Right kidney (tissue), 9 donors: Measurements from ENCODE around the gene BCAM.
"Not testable (repeated sequence)": the region's sequence is repeated elsewhere in the genome, so short reads cannot be mapped to it uniquely, and the experiment has no call there.

Experiments
- DNase-seq: peaks from one replicate; pipeline ENCODE4 v3.0.0-alpha.2; 2016
- long read RNA-seq, 8 donors: transcript quantifications; one replicate each; lab custom pipeline, GENCODE V29; 2026

The BCAM gene
- long read RNA-seq, donor 1, transcript BCAM-204 (2 exons, 723 nt): minor isoform, 10 of 253 reads
- long read RNA-seq, donor 1, transcript BCAM-201 (15 exons, 2,453 nt): major isoform, 89 of 253 reads
- long read RNA-seq, donor 1, partial matches to known transcripts: 143 of 253 reads
- long read RNA-seq, donor 1, other reads (novel, unspliced or antisense): 5 of 253 reads
- long read RNA-seq, donor 2, transcript BCAM-201 (15 exons, 2,453 nt): major isoform, 76 of 268 reads
- long read RNA-seq, donor 2, partial matches to known transcripts: 178 of 268 reads
- long read RNA-seq, donor 2, other reads (novel, unspliced or antisense): 5 of 268 reads
- long read RNA-seq, donor 3, transcript BCAM-204 (2 exons, 723 nt): minor isoform, 7 of 192 reads
- long read RNA-seq, donor 3, transcript BCAM-201 (15 exons, 2,453 nt): major isoform, 75 of 192 reads
- long read RNA-seq, donor 3, partial matches to known transcripts: 106 of 192 reads
- long read RNA-seq, donor 3, other reads (novel, unspliced or antisense): 0 of 192 reads
- long read RNA-seq, donor 4, transcript BCAM-205 (2 exons, 611 nt): minor isoform, 7 of 351 reads
- long read RNA-seq, donor 4, transcript BCAM-201 (15 exons, 2,453 nt): major isoform, 106 of 351 reads
- long read RNA-seq, donor 4, transcript BCAM-204 (2 exons, 723 nt): minor isoform, 17 of 351 reads
- long read RNA-seq, donor 4, partial matches to known transcripts: 209 of 351 reads
- long read RNA-seq, donor 4, other reads (novel, unspliced or antisense): 6 of 351 reads
- long read RNA-seq, donor 5, transcript BCAM-201 (15 exons, 2,453 nt): major isoform, 180 of 393 reads
- long read RNA-seq, donor 5, transcript BCAM-204 (2 exons, 723 nt): minor isoform, 9 of 393 reads
- long read RNA-seq, donor 5, partial matches to known transcripts: 180 of 393 reads
- long read RNA-seq, donor 5, other reads (novel, unspliced or antisense): 15 of 393 reads
- long read RNA-seq, donor 6, transcript BCAM-204 (2 exons, 723 nt): minor isoform, 15 of 644 reads
- long read RNA-seq, donor 6, transcript BCAM-201 (15 exons, 2,453 nt): major isoform, 130 of 644 reads
- long read RNA-seq, donor 6, transcript BCAM-203 (4 exons, 904 nt): minor isoform, 9 of 644 reads
- long read RNA-seq, donor 6, partial matches to known transcripts: 472 of 644 reads
- long read RNA-seq, donor 6, other reads (novel, unspliced or antisense): 12 of 644 reads
- long read RNA-seq, donor 7, transcript BCAM-204 (2 exons, 723 nt): minor isoform, 11 of 571 reads
- long read RNA-seq, donor 7, transcript BCAM-205 (2 exons, 611 nt): minor isoform, 7 of 571 reads
- long read RNA-seq, donor 7, transcript BCAM-201 (15 exons, 2,453 nt): major isoform, 147 of 571 reads
- long read RNA-seq, donor 7, transcript BCAM-203 (4 exons, 904 nt): minor isoform, 6 of 571 reads
- long read RNA-seq, donor 7, partial matches to known transcripts: 395 of 571 reads
- long read RNA-seq, donor 7, other reads (novel, unspliced or antisense): 0 of 571 reads
- long read RNA-seq, donor 8, transcript BCAM-201 (15 exons, 2,453 nt): major isoform, 124 of 224 reads
- long read RNA-seq, donor 8, transcript BCAM-204 (2 exons, 723 nt): minor isoform, 11 of 224 reads
- long read RNA-seq, donor 8, partial matches to known transcripts: 79 of 224 reads
- long read RNA-seq, donor 8, other reads (novel, unspliced or antisense): 5 of 224 reads

GRCh38 chr19:44808463-44809371 lies at the start of gene BCAM:
Gene BCAM, plus strand, starts transcription at chr19:44809103. Its CDS starts 22 bp downstream, at chr19:44809125.
- peak; percentile 85 for DNase-seq

- no peak for DNase-seq
Observed at GRCh38 chr19:44762038-44762437, 46.9 kb upstream of the BCAM start.

GRCh38 chr19:44765033-44765948 lies 43.6 kb upstream of the BCAM start:
- DNase-seq: no peak

GRCh38 chr19:44765949-44766335 lies 43.0 kb upstream of the BCAM start:
- no peak for DNase-seq

GRCh38 chr19:44767295-44768180 lies 41.4 kb upstream of the BCAM start:
- DNase-seq: no peak

GRCh38 chr19:44770550-44771257 lies 38.2 kb upstream of the BCAM start:
- DNase-seq: peak; percentile 48

GRCh38 chr19:44772144-44772543 lies 36.8 kb upstream of the BCAM start:
- not testable (repeated sequence) for DNase-seq

GRCh38 chr19:44772959-44773358 lies 35.9 kb upstream of the BCAM start:
- DNase-seq: no peak

- DNase-seq: no peak
Observed at GRCh38 chr19:44775676-44776240, 33.1 kb upstream of the BCAM start.

- no peak for DNase-seq
Observed at GRCh38 chr19:44776402-44777096, 32.4 kb upstream of the BCAM start.

GRCh38 chr19:44777715-44778347 lies 31.1 kb upstream of the BCAM start, which contains the start of gene CBLC:
Gene CBLC, plus strand, starts transcription at chr19:44777890. Its CDS starts 42 bp downstream, at chr19:44777932.
- peak; percentile 78 for DNase-seq

GRCh38 chr19:44779150-44779549 lies 29.8 kb upstream of the BCAM start:
- DNase-seq: no peak

GRCh38 chr19:44781694-44782093 lies 27.2 kb upstream of the BCAM start:
- not testable (repeated sequence) for DNase-seq

- DNase-seq: no peak
Observed at GRCh38 chr19:44782729-44783128, 26.2 kb upstream of the BCAM start.

GRCh38 chr19:44783545-44783944 lies 25.4 kb upstream of the BCAM start:
- DNase-seq: no peak

- DNase-seq: no peak
Observed at GRCh38 chr19:44785271-44785670, 23.6 kb upstream of the BCAM start.
